Mesothelial cell of epicardium (in vitro differentiated cells): ENCODE measurements around the gene ZDHHC9. TPM values are rescaled to one million over a fixed set of nuclear protein-coding genes. Genes with fewer than 3 reads are reported as not detected.

Experiments
- DNase-seq, 2 experiments: peaks; one replicate each; pipeline ENCODE4 v3.0.0; 2021; ENCODE audit warnings: low spot score in 2 of 2; ENCODE audit not compliant: unreplicated experiment in 2 of 2
- H3K27ac Mint-ChIP-seq: 2 replicates; pipeline ENCODE4 v1.8.0; 2021; ENCODE audit warnings: mixed read lengths
- H3K27me3 Mint-ChIP-seq: 2 replicates; pipeline ENCODE4 v1.8.0; 2021; ENCODE audit warnings: low read depth, mixed read lengths
- H3K36me3 Mint-ChIP-seq: 2 replicates; pipeline ENCODE4 v1.8.0; 2021; ENCODE audit warnings: mixed read lengths
- H3K4me1 Mint-ChIP-seq: 2 replicates; pipeline ENCODE4 v1.8.0; 2021; ENCODE audit warnings: mixed read lengths
- H3K4me3 Mint-ChIP-seq: 2 replicates; pipeline ENCODE4 v1.8.0; 2021; ENCODE audit warnings: mild to moderate bottlenecking, moderate library complexity, mixed read lengths
- H3K9me3 Mint-ChIP-seq: 2 replicates; pipeline ENCODE4 v1.8.0; 2021; ENCODE audit warnings: mixed read lengths
- total RNA-seq: library from RNA; stranded (reverse); gene quantifications from 3 replicates; pipeline ENCODE4 v1.2.1, GENCODE V29; 2021
- TF ChIP-seq, protein P1 (sequence below): fragments of 200-600 bp; sonication (generic); IDR thresholded peaks from one replicate; pipeline ENCODE4 v1.5.0; 2021; ENCODE audit warnings: antibody characterized with exemption; ENCODE audit not compliant: unreplicated experiment

Gene ZDHHC9
- total RNA-seq, 1 donor from 2014 or later = 30.2 TPM

DNA sequence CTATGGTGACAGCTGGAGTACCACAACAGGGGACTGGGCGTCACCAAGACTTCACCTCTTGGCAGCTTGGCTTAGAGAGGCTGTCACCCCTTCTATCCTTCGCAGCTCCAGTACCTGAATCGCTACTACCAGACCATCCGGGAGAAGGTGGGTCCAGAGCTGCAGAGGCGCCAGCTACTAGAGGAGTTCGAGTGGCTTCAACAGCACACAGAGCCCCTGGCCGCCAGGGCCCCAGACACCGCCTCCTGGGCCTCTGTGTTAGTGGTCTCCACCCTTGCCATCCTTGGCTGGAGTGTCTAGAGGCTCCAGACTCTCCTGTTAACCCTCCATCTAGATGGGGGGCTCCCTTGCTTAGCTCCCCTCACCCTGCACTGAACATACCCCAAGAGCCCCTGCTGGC is 75.5 kb downstream of the ZDHHC9 start:
- no peak overlapping the region for H3K4me3 Mint-ChIP-seq
- H3K9me3 Mint-ChIP-seq = peaks cover 12% of the 10 kb centered on the region
- TF ChIP-seq, protein P1, sequence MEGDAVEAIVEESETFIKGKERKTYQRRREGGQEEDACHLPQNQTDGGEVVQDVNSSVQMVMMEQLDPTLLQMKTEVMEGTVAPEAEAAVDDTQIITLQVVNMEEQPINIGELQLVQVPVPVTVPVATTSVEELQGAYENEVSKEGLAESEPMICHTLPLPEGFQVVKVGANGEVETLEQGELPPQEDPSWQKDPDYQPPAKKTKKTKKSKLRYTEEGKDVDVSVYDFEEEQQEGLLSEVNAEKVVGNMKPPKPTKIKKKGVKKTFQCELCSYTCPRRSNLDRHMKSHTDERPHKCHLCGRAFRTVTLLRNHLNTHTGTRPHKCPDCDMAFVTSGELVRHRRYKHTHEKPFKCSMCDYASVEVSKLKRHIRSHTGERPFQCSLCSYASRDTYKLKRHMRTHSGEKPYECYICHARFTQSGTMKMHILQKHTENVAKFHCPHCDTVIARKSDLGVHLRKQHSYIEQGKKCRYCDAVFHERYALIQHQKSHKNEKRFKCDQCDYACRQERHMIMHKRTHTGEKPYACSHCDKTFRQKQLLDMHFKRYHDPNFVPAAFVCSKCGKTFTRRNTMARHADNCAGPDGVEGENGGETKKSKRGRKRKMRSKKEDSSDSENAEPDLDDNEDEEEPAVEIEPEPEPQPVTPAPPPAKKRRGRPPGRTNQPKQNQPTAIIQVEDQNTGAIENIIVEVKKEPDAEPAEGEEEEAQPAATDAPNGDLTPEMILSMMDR = no peak
- DNase-seq = no peak
- no peak overlapping the region for H3K27ac Mint-ChIP-seq
- H3K4me1 Mint-ChIP-seq = no peaks in the 10 kb centered on the region
- no peaks in the 10 kb centered on the region for H3K27me3 Mint-ChIP-seq
- peaks cover 2% of the 10 kb centered on the region for H3K36me3 Mint-ChIP-seq

- no peak for DNase-seq
- TF ChIP-seq, protein P1 = no peak
- peaks cover 2% of the 10 kb centered on the region for H3K36me3 Mint-ChIP-seq
- H3K27ac Mint-ChIP-seq = no peak overlapping the region
- peaks cover 16% of the 10 kb centered on the region for H3K9me3 Mint-ChIP-seq
- H3K4me1 Mint-ChIP-seq = no peaks in the 10 kb centered on the region
- H3K4me3 Mint-ChIP-seq = no peak overlapping the region
- H3K27me3 Mint-ChIP-seq = no peaks in the 10 kb centered on the region
Observed at GRCh38 chrX:129763666-129764065, 80.0 kb downstream of the ZDHHC9 start.

- Mint-ChIP-seq H3K27ac (no peak overlapping the region), H3K9me3 (peaks cover 16% of the 10 kb centered on the region), H3K4me1 (no peaks in the 10 kb centered on the region), H3K27me3 (no peaks in the 10 kb centered on the region), H3K36me3 (peaks cover 2% of the 10 kb centered on the region), H3K4me3 (no peak overlapping the region)
- no peak for DNase-seq
- TF ChIP-seq, protein P1 = no peak
Observed at GRCh38 chrX:129762448-129762847, 81.2 kb downstream of the ZDHHC9 start.

DNA sequence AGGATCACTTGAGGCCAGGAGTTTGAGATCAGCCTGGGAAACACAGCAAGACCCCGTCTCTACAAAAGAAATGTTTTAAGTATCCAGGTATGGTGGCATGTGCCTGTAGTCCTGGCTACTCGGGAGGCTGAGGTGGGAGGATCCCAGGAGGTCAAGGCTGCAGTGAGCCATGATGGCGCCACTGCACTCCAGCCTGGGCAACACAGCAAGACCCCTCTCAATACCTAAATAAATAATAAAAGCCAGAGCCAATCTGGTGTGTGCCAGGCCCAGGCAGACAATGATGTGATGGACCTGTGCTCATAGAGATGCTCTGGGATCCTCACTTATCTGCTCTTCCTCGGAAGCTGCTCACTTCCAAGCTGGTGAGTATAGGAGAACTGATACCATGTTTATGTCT is 82.1 kb downstream of the ZDHHC9 start:
- H3K27me3 Mint-ChIP-seq = no peaks in the 10 kb centered on the region
- no peaks in the 10 kb centered on the region for H3K4me1 Mint-ChIP-seq
- H3K36me3 Mint-ChIP-seq = peaks cover under 1% of the 10 kb centered on the region
- TF ChIP-seq, protein P1 = no peak
- H3K4me3 Mint-ChIP-seq = no peak overlapping the region
- DNase-seq = no peak
- peaks cover 15% of the 10 kb centered on the region for H3K9me3 Mint-ChIP-seq
- no peak overlapping the region for H3K27ac Mint-ChIP-seq

DNA sequence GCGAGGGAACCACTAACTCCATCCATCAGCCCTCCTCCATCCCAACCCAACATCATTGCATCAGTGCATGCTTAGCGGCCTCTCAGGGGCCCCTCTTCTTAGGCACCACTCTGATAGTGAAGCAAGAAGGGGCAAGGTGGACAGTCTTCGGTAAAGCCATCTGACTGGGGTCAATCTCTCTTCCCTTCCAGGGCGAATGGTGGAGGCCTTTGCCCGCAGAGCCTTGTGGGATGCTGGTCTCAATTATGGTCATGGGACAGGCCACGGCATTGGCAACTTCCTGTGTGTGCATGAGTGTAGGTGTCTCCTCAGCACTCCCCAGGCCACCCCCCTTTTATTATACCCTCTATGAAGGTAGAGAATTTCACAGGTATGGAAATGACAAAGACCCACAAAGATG is 82.7 kb downstream of the ZDHHC9 start:
- Mint-ChIP-seq H3K36me3 (no peaks in the 10 kb centered on the region), H3K4me1 (no peaks in the 10 kb centered on the region), H3K27me3 (no peaks in the 10 kb centered on the region), H3K9me3 (peaks cover 12% of the 10 kb centered on the region), H3K4me3 (no peak overlapping the region), H3K27ac (no peak overlapping the region)
- TF ChIP-seq, protein P1 = no peak
- no peak for DNase-seq

- Mint-ChIP-seq H3K4me1 (no peaks in the 10 kb centered on the region), H3K36me3 (no peaks in the 10 kb centered on the region), H3K27me3 (no peaks in the 10 kb centered on the region), H3K4me3 (no peak overlapping the region), H3K9me3 (peaks cover 10% of the 10 kb centered on the region), H3K27ac (no peak overlapping the region)
- TF ChIP-seq, protein P1 = no peak
- no peak for DNase-seq
Observed at GRCh38 chrX:129760155-129760554, 83.5 kb downstream of the ZDHHC9 start.
